Nephron (organoid): Measurements from ENCODE around the gene ZNF787.

Experiments used
- H3K27ac Mint-ChIP-seq, 3 experiments: 2 replicates each; pipeline ENCODE4 v1.8.0; 2020; ENCODE audit warnings: mixed read lengths in 3 of 3, mild to moderate bottlenecking in 2 of 3, moderate library complexity in 1 of 3
- H3K27me3 Mint-ChIP-seq: 2 replicates; pipeline ENCODE4 v1.8.0; 2021; ENCODE audit warnings: low read depth, mild to moderate bottlenecking, moderate library complexity, mixed read lengths
- H3K36me3 Mint-ChIP-seq: 2 replicates; pipeline ENCODE4 v1.8.0; 2020; ENCODE audit warnings: low read depth, mixed read lengths
- H3K4me1 Mint-ChIP-seq: 2 replicates; pipeline ENCODE4 v1.8.0; 2020; ENCODE audit warnings: mixed read lengths
- H3K4me3 Mint-ChIP-seq, 3 experiments: 2 replicates each; pipeline ENCODE4 v1.8.0; 2020; ENCODE audit warnings: mild to moderate bottlenecking in 3 of 3, mixed read lengths in 3 of 3, moderate library complexity in 2 of 3
- H3K9me3 Mint-ChIP-seq: 2 replicates; pipeline ENCODE4 v1.8.0; 2020; ENCODE audit warnings: mixed read lengths
- TF ChIP-seq, protein P1 (sequence below), 3 experiments: fragments of 200-600 bp; sonication (generic); IDR thresholded peaks; one replicate each; pipeline ENCODE4 v1.5.0; 2021; ENCODE audit warnings: antibody characterized with exemption in 3 of 3; ENCODE audit not compliant: unreplicated experiment in 3 of 3

The ZNF787 gene

GRCh38 chr19:56121180-56122167 is at the start of gene ZNF787:
ZNF787 (minus strand) TSS chr19:56121295; CDS start chr19:56103217, 18,078 bp downstream.
- Mint-ChIP-seq H3K4me3 (peak within 1 kb of the TSS; percentile 89 to 90 (median 89)), H3K9me3 (no peaks in the 10 kb centered on the region), H3K27me3 (no peaks in the 10 kb centered on the region), H3K27ac (peak within 1 kb of the TSS; percentile 91 to 97 (median 95)), H3K36me3 (no peaks in the 10 kb centered on the region), H3K4me1 (peaks cover 59% of the 10 kb centered on the region)
- TF ChIP-seq, protein P1, sequence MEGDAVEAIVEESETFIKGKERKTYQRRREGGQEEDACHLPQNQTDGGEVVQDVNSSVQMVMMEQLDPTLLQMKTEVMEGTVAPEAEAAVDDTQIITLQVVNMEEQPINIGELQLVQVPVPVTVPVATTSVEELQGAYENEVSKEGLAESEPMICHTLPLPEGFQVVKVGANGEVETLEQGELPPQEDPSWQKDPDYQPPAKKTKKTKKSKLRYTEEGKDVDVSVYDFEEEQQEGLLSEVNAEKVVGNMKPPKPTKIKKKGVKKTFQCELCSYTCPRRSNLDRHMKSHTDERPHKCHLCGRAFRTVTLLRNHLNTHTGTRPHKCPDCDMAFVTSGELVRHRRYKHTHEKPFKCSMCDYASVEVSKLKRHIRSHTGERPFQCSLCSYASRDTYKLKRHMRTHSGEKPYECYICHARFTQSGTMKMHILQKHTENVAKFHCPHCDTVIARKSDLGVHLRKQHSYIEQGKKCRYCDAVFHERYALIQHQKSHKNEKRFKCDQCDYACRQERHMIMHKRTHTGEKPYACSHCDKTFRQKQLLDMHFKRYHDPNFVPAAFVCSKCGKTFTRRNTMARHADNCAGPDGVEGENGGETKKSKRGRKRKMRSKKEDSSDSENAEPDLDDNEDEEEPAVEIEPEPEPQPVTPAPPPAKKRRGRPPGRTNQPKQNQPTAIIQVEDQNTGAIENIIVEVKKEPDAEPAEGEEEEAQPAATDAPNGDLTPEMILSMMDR (IDR thresholded peaks at IDR 0.05; ENCODE audit: unreplicated experiment in 3 of 3), result no peak

GRCh38 chr19:56170261-56170660 is 49.2 kb upstream of the ZNF787 start:
- no peak overlapping the region for H3K4me3 Mint-ChIP-seq
- no peaks in the 10 kb centered on the region for H3K9me3 Mint-ChIP-seq
- no peak overlapping the region for H3K27ac Mint-ChIP-seq

GRCh38 chr19:56167064-56167578 is 46.0 kb upstream of the ZNF787 start:
- H3K9me3 Mint-ChIP-seq, result no peaks in the 10 kb centered on the region
- no peaks in the 10 kb centered on the region for H3K4me1 Mint-ChIP-seq
- no peak overlapping the region for H3K27ac Mint-ChIP-seq
- H3K27me3 Mint-ChIP-seq, result peaks cover 3% of the 10 kb centered on the region
- H3K4me3 Mint-ChIP-seq, result no peak overlapping the region
- TF ChIP-seq, protein P1 (IDR thresholded peaks at IDR 0.05; ENCODE audit: unreplicated experiment in 3 of 3), result no peak
- H3K36me3 Mint-ChIP-seq, result no peaks in the 10 kb centered on the region

More at GRCh38 chr19:56170261-56170660, 49.2 kb upstream of the ZNF787 start:
- no peaks in the 10 kb centered on the region for H3K36me3 Mint-ChIP-seq
- H3K4me1 Mint-ChIP-seq, result no peaks in the 10 kb centered on the region
- H3K27me3 Mint-ChIP-seq, result peaks cover 13% of the 10 kb centered on the region
- TF ChIP-seq, protein P1 (IDR thresholded peaks at IDR 0.05; ENCODE audit: unreplicated experiment in 3 of 3), result no peak

DNA sequence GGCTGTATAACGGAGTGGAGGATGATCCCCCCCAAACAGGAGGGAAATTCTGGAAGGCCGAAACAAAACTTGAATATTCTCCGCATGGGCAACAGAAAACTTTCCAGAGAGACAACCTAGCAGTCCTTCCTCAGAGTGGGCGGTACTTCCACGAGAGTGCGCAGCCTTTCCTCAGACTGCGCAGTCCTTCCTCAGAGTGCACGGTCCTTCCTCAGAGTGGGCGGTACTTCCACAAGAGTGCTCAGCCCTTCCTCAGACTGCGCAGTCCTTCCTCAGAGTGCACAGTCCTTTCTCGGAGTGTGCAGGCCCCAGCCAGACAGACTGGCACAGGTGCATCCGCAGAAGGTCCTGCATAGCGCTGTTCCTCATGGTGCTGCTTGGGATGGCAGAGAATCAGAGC is 42.0 kb upstream of the ZNF787 start:
- Mint-ChIP-seq H3K36me3 (peaks cover 9% of the 10 kb centered on the region), H3K4me1 (no peaks in the 10 kb centered on the region), H3K27ac (no peak overlapping the region), H3K9me3 (no peaks in the 10 kb centered on the region), H3K27me3 (no peaks in the 10 kb centered on the region), H3K4me3 (no peak overlapping the region)
- TF ChIP-seq, protein P1 (IDR thresholded peaks at IDR 0.05; ENCODE audit: unreplicated experiment in 3 of 3), result no peak

- Mint-ChIP-seq H3K4me3 (no peak overlapping the region), H3K9me3 (no peaks in the 10 kb centered on the region), H3K27ac (no peak overlapping the region), H3K4me1 (no peaks in the 10 kb centered on the region), H3K27me3 (no peaks in the 10 kb centered on the region), H3K36me3 (peaks cover 17% of the 10 kb centered on the region)
- TF ChIP-seq, protein P1 (IDR thresholded peaks at IDR 0.05; ENCODE audit: unreplicated experiment in 3 of 3), result no peak
These were observed 41.2 kb upstream of the ZNF787 start for GRCh38 chr19:56162258-56162657.
